SIG-M5 (cell line): ENCODE data around the gene AKAP17A.

Experiments
- DNase-seq: peaks from one replicate; lab custom pipeline; 2025; lab: John Stamatoyannopoulos, UW

Gene AKAP17A

DNA sequence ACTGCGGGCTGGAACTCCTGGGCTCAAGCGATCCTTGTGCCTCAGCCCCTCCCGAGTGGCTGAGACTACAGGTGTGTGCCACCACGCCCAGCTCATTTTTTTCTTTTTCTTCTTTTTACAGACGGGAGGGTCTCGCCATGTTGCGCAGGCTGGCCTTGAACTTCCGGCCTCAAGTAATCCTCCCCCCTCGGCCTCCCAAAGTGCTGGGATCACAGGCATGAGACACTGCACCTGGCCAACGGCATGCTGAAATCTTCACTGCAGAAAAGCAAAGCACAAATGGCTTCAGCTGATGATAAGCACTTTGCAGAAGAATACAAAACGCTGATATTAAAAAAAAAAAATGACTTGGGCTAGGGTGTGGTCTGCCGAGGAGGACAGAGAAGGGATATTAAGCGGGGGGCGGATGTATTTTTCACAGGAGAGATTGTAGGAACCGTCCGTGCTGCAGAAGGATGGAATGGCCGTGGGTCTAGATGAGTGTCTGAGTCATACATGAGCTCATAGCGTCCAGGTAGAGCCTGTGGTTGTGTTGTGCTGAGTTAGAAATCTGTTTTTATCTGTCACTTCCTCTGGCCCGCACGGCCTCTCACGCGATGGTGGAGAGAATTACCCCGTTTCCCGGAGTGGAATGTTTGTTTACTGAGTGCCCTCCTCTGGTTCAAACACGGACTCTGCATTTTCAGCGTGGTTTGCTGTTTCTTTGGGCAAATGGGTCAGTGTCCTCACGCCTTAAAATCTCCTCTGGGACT lies 8.5 kb upstream of the AKAP17A start:
- peak; percentile 0 for DNase-seq

DNA sequence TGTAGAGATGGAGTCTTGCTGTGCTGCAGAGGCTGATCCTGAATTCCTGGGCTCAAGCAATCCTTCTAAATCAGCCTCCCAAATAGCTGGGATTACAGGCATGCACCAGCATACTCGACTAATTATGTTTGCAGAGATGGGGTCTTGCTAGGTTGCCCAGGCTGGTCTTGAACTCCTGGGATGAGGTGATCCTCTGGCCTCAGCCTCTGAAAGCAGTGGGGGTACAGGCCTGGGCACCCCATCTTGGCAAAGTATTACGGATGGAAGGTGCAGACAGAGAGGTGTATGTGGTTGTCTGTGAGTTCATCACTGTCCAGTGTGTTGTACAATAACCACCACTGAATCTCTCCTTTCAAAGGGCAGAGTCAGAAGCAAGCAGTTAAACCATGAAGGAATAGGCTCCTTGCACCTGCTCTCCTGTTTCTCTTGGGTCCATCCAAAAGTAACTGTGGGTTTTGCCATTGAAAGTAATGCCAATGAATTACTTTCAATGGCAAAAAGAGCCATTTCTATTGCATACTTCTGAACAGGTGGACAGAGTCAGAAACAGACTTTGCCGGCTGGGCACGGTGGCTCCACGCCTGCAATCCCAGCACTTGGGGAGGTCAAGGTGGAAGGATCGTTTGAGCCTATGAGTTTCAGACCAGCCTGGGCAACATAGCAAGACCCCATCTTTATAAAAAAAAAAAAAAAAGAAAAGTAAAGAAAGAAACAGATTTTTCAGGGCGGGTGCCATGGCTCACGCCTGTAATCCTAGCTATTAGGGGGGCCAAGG lies 7.0 kb upstream of the AKAP17A start:
- no peak for DNase-seq

DNA sequence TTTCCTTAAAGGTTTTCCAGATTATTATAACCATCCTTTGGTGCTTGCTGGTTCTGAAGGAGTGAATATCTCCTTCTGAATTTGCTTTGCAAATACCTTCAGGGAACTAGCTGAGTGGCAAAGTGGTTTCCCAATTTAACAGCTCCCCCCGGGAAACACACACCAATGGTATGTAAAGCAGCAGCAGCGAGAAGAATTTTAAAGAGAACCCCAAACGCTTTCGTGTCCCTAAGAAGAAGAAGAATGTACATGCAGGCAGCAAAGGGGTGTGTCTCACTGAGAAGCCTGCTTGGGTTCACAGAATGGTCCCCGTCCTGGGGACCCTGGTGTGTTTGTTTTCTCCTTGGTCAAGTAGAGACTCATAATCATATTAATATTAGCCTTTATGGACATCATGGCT lies 4.2 kb upstream of the AKAP17A start:
- no peak for DNase-seq

DNA sequence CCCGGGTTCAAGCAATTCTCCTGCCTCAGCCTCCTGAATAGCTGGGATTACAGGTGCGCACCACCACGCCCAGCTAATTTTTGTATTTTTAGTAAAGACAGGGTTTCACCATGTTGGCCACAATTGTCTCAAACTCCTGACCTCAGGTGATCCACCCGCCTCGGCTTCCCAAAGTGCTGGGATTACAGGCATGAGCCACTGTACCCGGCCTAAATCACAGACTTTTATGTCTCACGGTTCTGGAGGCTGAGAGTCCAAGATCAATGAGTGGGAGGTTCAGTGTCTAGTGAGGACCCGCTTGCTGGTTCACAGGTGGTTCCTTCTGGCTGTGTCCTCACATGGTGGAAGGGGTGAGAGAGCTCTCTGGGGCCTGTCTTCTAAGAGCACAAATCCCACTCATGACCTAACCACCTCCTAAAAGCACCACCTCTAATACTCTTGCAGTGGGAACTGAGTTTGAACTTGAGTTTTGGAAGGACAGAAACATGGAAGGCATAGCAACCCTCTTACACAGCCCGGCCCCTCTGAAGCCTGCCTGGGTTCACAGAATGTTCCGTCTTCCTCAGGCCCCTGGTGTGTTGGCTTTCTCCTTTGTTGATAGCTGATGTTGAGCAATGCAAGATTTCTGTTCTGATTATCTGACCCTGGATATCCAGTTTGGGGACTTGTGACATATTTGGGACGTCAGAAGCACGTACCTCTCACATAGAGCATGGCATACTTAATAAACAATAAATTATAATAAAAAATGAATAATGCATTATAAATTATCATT lies 1.9 kb upstream of the AKAP17A start:
- DNase-seq, result no peak

DNA sequence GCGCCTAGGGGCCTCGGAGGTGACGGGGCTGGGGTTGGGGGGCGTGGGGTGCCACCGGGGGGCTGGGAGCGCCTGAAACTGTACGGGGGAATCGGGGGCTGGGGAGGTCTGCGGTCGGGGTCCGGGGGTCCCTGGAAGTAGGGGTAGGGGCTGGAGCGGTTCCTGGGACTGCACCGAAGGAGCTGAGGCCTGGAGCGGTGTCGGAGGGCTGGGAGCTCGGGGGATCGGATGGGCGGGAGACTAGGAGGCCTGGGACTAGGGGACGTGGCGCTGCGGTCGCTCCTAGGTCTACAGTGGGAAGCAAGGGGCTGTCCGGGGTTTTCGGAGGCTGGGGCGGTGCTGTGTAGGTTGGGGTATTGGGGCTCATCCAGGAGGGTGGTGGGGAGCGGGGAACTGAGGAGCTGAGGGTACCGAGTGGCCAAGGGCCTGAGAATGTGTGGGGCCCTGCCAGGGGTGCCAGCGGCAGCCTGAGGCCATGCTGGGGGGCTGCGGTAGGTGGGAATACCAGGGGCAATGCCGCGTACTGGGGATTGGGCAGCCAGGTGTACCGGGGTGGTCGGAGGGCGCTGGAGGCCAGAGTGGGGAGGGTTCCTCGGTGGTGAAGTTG lies 562 bp downstream of the AKAP17A start:
- no peak for DNase-seq

DNA sequence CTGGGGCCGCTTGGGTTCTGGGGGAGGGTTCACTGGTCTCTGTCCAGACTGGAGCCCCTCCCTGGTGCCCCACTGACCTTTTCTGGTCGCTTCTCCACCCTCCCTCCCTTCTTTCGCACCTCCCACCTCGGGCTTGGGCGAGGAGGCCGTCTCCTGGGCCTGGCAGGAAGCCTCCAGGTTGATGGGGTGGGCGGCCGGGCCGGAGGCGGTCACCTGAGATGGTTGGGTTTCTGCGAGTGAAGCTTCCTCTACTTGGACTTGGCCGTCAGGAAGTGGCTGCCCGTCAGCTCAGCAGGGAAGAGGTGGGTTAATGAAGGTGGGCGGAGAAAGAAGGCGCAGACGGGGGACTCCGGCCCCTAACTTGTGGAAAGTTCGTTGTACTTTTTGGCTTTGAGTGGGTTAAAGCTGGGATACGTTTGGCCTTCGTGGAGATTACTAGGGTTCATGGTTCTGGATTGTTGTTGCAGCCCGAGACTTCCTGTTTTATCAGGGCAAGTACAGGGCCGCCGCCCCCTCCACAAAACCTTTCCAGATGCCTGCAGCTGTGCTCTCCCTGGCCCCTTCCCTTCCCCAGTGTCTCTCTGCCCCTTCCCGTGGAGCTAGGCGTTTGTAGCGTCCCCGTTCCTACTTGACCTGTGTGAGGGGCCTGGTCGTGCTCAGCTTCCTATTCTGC lies 1.2 kb downstream of the AKAP17A start:
- no peak for DNase-seq

DNA sequence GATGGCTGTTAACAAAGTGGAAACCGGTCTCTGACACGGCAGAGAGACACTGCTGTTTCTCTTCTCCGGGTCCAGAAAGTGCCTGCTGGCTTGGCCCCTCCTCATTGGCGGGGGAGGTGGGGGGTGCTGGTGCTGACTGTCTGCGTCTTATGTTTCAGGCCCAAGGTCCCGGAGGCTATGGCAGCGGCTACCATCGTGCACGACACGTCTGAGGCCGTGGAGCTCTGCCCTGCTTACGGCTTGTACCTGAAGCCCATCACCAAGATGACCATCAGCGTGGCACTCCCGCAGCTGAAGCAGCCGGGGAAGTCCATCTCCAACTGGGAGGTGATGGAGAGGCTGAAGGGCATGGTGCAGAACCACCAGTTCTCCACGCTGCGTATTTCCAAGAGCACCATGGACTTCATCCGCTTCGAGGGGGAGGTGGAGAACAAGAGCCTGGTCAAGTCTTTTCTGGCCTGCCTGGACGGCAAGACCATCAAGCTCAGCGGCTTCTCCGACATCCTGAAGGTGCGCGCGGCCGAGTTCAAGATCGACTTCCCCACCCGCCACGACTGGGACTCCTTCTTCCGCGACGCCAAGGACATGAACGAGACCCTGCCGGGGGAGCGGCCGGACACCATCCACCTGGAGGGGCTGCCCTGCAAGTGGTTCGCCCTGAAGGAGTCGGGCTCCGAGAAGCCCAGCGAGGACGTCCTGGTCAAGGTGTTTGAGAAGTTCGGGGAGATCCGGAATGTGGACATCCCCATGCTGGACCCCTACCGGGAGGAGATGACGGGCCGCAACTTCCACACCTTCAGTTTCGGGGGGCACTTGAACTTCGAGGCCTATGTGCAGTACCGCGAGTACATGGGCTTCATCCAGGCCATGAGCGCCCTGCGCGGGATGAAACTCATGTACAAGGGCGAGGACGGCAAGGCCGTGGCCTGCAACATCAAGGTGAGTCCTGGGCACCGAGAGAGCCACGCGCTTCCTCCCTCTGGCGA lies 2.2 kb downstream of the AKAP17A start:
- DNase-seq, result no peak

DNA sequence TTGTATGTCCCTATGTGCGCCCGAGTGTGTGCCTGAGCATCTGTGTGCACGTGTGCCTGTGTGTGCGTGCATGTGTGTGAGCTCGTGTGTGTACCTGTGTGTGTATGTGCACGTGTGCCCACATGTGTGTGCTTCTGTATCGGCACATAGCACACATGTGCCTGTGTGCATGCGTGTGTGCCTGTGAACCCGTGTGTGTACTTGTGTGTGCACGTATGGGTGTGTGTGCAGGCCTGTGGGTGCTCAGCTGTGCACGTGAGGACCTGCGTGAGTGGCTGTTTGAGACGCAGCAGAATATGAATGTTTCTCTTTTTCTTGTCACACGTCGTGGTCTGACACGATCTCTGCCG lies 4.3 kb downstream of the AKAP17A start:
- no peak for DNase-seq

DNA sequence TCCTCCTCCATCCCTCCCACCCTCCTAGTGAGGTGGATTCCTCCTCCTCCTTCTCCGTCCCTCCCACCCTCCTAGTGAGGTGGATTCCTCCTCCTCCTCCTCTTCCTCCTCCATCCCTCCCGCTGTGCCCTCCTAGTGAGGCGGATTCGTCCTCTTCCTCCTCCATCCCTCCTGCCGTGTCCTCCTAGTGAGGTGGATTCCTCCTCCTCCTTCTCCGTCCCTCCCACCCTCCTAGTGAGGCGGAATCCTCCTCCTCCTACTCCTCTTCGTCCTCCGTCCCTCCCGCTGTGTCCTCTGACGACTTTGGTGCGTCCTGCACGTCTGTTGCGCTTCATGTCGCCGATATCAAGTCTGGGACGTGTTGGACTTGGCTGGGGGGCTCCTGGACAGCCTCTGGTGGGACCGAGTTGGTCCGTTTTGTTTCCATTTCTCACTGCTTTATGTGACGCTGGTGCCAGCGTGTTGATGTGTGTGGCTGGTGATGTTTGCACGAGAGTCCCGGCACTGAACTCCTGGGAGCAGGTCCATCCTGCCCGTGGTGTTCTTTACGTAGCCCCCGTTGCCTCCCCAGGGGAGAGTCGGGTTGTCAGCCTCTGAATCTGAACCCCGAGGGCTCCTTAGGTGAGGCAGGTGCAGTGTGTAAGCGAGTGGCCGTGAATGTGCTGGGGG lies 5.4 kb downstream of the AKAP17A start:
- no peak for DNase-seq

DNA sequence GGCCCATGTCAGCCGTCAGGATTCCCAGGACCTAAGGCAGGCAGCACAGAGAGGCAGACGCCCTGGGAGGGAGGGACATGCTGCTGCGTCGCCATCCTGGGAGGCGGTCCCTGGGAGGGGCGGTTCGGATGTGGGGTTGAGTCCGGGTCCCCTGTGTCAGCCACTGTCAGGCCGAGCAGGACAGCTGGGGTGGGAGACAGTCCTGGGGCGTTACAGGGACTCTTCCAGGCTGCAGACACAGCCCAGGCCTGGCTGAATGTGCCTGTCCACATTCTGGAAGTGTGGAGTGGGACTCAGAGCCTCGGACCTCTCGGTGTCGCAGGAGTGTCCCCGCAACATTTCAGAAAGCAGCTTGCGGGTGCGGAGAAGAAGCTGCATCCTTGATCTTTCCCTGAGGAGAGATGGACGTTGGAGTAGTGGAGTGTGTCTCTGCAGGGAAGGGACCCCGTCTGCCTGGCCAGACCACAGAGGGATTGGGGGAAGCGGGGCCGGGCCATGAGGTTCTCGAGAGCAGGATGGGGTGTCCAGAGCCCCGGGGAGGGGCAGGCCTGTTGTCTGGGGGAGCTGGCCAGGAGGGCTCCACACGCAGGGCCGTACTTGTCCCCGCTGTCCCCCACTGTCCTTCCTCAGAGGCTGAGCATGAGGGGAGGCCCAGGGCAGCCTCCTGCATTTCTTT lies 6.1 kb downstream of the AKAP17A start:
- no peak for DNase-seq

DNA sequence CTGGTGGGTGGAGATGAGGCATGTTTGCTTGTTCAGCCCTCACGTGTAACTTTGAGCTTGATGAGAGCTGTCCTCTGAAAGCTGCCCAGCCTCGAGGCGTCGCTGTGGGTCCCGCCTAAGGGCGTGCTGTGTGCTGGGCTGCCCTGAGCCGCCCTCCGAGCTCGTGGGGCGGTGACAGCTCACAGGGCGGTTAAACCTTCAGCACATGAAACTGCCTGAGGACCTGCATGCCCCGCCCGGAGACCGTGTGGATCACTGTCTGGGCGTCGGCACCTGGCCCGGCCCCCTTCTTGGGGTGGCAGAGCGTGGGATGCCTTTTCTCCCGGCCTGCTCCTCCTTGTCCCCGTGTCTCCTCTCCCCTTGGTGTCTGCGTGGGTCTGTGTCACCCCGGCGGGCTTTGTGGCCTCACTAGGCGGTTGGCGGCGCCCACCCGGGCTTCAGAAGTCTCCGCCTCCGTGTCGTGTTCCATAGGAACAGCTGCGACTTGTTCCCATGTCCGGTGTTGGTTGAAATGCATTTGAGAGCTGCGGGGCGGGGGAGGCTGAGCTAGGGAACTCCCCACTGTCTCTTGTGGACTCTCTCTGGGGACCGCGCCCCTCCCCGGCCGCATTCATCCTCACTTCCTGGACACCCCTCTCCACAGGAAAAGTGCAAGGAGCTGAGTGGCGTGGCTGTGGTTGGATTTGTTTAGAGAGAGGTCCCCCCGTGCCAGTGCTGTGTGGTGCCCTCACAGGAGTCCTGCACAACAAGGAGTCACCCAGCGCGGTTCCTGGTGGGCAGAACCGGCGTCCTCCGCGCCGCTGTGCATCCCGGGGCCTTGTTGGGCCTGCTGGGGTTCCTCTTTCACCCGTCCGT lies 6.8 kb downstream of the AKAP17A start:
- DNase-seq, result no peak

DNA sequence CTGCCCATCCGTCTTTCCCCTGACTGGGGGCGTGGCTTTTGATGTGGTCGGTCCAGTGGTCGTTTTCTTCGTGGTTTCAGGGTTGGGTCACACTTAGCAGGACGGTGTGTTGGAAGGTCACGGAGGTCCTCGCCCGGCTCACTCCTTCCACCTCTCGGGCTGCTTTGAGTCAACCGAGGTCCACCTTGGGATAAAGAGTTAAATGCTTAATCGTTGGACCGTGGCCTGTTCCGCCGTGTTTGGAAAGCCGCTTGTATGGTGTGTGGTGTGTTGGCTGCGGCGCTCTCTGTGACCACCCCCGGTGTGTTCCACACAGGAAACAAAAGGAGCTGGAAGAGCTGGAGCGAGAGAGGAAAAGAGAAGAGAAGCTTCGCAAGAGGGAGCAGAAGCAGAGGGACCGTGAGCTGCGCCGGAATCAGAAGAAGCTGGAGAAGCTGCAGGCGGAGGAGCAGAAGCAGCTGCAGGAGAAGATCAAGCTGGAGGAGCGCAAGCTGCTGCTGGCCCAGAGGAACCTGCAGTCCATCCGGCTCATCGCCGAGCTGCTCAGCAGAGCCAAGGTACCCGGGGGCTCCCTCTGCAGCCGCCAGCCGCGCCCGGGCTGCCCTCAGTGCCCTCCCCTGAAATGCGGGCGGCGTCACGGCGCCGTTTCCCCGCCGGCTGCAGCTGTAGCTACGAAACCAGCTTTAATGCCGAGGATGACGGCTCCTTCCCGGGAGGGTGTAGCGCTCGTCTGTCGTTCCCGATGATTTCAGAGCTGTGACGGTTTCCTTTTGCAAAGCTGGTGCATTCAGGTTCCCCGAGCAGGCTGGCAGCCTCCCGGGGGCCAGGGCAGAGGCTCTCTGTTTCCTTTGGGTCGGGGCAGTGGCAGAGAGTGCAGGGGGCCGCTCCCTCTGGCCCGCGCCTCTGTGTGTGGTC lies 7.7 kb downstream of the AKAP17A start:
- DNase-seq, result no peak

DNA sequence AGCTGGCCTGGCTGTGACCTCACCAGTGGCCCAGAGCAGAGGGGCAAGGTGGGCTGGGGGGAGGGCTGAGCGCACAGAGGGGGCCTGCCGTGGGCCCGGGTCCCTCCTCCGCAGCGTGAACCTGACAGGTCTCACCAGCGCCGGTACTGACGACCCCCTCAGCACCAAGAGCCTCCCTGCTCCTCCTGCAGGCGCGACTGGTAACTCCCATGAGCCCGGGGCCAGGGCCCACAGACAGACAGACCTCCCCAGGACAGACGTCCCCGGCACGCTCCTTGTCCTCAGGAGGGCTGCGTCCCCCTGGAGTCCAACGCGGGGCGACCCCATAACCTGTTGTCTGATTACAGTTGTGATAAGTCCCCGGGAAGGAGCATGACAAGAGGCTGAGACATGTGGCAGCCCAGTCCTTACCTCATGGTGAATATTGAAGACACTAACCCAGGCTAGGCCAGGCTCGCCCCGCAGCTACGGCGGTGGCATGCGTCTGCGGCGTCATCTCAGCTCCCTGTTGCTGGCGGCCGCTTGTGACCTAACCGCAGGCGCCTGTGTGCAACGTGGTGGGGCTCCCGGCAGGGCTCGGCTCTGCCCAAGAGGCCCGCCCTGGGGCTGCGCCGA lies 8.5 kb downstream of the AKAP17A start:
- no peak for DNase-seq

DNA sequence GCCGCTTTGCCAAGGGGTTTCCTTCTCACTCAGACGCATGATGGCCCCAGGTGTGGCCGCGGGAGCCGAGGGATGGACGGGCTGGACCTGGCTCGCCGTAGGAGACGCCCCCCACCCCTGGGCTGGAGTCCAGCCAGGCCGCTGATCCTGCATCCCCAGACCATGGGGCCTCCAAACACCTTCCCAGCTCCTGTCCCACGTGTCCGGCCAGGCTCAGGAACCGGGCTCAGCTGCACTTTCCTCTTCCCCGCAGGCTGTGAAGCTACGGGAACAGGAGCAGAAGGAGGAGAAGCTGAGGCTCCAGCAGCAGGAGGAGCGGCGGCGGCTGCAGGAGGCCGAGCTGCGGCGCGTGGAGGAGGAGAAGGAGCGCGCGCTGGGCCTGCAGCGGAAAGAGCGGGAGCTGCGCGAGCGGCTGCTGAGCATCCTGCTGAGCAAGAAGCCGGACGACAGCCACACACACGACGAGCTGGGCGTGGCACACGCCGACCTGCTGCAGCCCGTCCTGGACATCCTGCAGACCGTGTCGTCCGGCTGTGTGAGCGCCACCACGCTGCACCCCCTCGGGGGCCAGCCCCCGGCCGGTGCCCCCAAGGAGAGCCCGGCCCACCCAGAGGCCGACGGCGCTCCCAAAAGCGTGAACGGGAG lies 9.1 kb downstream of the AKAP17A start:
- no peak for DNase-seq

DNA sequence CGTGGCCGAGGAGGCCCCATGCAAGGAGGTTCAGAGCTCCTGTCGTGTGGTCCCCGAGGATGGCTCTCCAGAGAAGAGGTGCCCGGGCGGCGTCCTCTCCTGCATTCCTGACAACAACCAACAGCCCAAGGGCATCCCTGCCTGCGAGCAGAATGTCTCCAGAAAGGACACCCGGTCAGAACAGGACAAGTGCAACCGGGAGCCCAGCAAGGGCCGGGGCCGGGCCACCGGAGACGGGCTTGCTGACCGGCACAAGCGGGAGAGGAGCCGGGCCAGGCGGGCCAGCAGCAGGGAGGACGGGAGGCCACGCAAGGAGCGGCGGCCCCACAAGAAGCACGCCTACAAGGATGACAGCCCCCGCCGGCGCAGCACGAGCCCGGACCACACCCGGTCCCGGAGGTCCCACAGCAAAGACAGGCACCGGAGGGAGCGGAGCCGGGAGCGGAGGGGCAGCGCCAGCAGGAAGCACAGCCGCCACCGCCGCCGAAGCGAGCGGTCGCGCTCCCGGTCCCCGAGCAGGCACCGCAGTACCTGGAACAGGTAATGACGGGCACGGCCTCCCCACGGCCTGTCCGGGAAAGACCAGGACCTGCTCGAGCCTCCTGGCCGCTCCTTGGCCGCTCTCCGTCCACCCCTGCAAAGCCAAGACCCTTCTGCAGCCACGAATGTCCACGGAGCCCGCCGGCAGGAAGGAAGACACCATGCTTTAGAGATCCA lies 9.8 kb downstream of the AKAP17A start:
- DNase-seq, result no peak

DNA sequence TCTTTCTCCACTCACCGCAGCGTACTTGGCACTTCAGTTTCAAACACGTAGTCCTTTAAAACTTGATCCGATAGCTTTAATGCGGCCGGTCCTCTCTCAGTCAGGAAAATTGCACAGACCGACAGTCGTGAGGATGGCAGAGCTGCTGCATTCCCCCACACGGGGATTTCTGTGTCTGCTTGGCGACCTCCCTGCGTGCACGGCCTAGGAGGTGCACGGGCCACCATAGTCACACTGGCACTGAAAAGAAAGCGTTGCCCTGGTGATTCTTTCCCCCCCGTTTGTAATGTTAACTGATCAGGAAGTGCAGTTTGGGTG lies 10.3 kb downstream of the AKAP17A start:
- no peak for DNase-seq
